HEK293 (cell line): ENCODE measurements around the gene ZNF319.

Experiments used
- CTCF ChIA-PET: fragments of 350-600 bp; formaldehyde crosslinking; extraction: SDS; loops from one replicate; lab custom pipeline; 2021; ENCODE audit warnings: antibody characterized with exemption; lab: Yijun Ruan, JAX
- POLR2A ChIA-PET: fragments of 300-600 bp; formaldehyde crosslinking; extraction: SDS; loops from one replicate; lab custom pipeline; 2020; ENCODE audit warnings: antibody characterized with exemption, inconsistent platforms; lab: Yijun Ruan, JAX
- H3K27ac ChIP-seq: fragments of 200-500 bp; sonication (Bioruptor generic); 2 replicates; pipeline ENCODE4 v1.5.1; 2014; ENCODE audit warnings: low read depth, low read length, control low read depth, inconsistent platforms; ENCODE audit errors: extremely low read depth
- H3K36me3 ChIP-seq, 2 experiments: fragments of 200-500 bp in 1 of 2; sonication (Bioruptor generic) in 1 of 2; 1 replicate in 1 of 2; 2 replicates in 1 of 2; pipeline ENCODE4 v1.5.1; 2014 to 2017; ENCODE audit warnings: inconsistent platforms in 2 of 2, low read length in 2 of 2; ENCODE audit not compliant: control insufficient read depth in 2 of 2, insufficient read depth in 1 of 2
- H3K4me1 ChIP-seq: fragments of 200-500 bp; sonication (Bioruptor generic); 2 replicates; pipeline ENCODE4 v1.5.1; 2014; ENCODE audit warnings: mild to moderate bottlenecking, low read length, inconsistent platforms; ENCODE audit not compliant: control insufficient read depth, insufficient read depth
- H3K4me3 ChIP-seq: 2 replicates; pipeline ENCODE4 v1.5.1; 2011; ENCODE audit warnings: low read depth, mild to moderate bottlenecking, control low read depth, low read length, moderate library complexity
- H3K9me3 ChIP-seq: fragments of 200-500 bp; sonication (Bioruptor generic); 2 replicates; pipeline ENCODE4 v1.5.1; 2014; ENCODE audit warnings: low read depth, low read length, inconsistent platforms; ENCODE audit not compliant: control insufficient read depth, insufficient read depth
- CTCF ChIP-seq: fragments of 450-650 bp; formaldehyde crosslinking; IDR thresholded peaks from 2 replicates; pipeline ENCODE4 v1.5.1; 2016; ENCODE audit warnings: missing biosample characterization, missing genetic modification characterization
- FEZF1 ChIP-seq: fragments of 450-650 bp; formaldehyde crosslinking; IDR thresholded peaks from 2 replicates; pipeline ENCODE4 v1.5.1; 2016; ENCODE audit warnings: missing biosample characterization, missing genetic modification characterization
- GLIS1 ChIP-seq: fragments of 450-650 bp; formaldehyde crosslinking; IDR thresholded peaks from 2 replicates; pipeline ENCODE4 v1.5.1; 2016; ENCODE audit warnings: missing biosample characterization, missing genetic modification characterization
- KLF17 ChIP-seq: fragments of 450-650 bp; formaldehyde crosslinking; IDR thresholded peaks from 2 replicates; pipeline ENCODE4 v1.5.1; 2016; ENCODE audit warnings: missing biosample characterization, missing genetic modification characterization
- MEIS1 ChIP-seq: sonication (generic); formaldehyde crosslinking; IDR thresholded peaks from 2 replicates; pipeline ENCODE4 v1.8.1; 2022; ENCODE audit warnings: missing genetic modification reagents, mild to moderate bottlenecking, borderline replicate concordance
- PRDM10 ChIP-seq: fragments of 450-650 bp; formaldehyde crosslinking; IDR thresholded peaks from 2 replicates; pipeline ENCODE4 v1.5.1; 2016; ENCODE audit warnings: missing biosample characterization, missing genetic modification characterization
- RBAK ChIP-seq: fragments of 450-650 bp; formaldehyde crosslinking; IDR thresholded peaks from 2 replicates; pipeline ENCODE4 v1.5.1; 2016; ENCODE audit warnings: missing biosample characterization, missing genetic modification characterization
- ZBTB17 ChIP-seq: fragments of 450-650 bp; formaldehyde crosslinking; IDR thresholded peaks from 2 replicates; pipeline ENCODE4 v1.5.1; 2016; ENCODE audit warnings: missing biosample characterization, missing genetic modification characterization
- ZBTB6 ChIP-seq: fragments of 450-650 bp; formaldehyde crosslinking; IDR thresholded peaks from 2 replicates; pipeline ENCODE4 v1.5.1; 2017; ENCODE audit warnings: missing biosample characterization, missing genetic modification characterization
- ZBTB8A ChIP-seq: fragments of 450-650 bp; formaldehyde crosslinking; IDR thresholded peaks from 2 replicates; pipeline ENCODE4 v1.5.1; 2016; ENCODE audit warnings: missing biosample characterization, missing genetic modification characterization
- ZFP3 ChIP-seq: fragments of 450-650 bp; formaldehyde crosslinking; IDR thresholded peaks from 2 replicates; pipeline ENCODE4 v1.5.1; 2016; ENCODE audit warnings: low read depth, missing biosample characterization, missing genetic modification characterization
- ZNF335 ChIP-seq: fragments of 450-650 bp; formaldehyde crosslinking; conservative IDR thresholded peaks from 2 replicates; pipeline ENCODE4 v1.5.1; 2016; ENCODE audit warnings: missing biosample characterization, missing genetic modification characterization
- ZNF404 ChIP-seq: fragments of 450-650 bp; formaldehyde crosslinking; IDR thresholded peaks from 2 replicates; pipeline ENCODE4 v1.5.1; 2017; ENCODE audit warnings: missing biosample characterization, missing genetic modification characterization
- ZNF449 ChIP-seq: fragments of 450-650 bp; formaldehyde crosslinking; IDR thresholded peaks from 2 replicates; pipeline ENCODE4 v1.5.1; 2017; ENCODE audit warnings: missing biosample characterization, mild to moderate bottlenecking, missing genetic modification characterization, moderate library complexity
- ZNF600 ChIP-seq: fragments of 450-650 bp; formaldehyde crosslinking; IDR thresholded peaks from 2 replicates; pipeline ENCODE4 v1.5.1; 2016; ENCODE audit warnings: missing biosample characterization, missing genetic modification characterization
- ZNF623 ChIP-seq: fragments of 450-650 bp; formaldehyde crosslinking; IDR thresholded peaks from 2 replicates; pipeline ENCODE4 v1.5.1; 2016; ENCODE audit warnings: missing biosample characterization, missing genetic modification characterization
- ZNF843 ChIP-seq: fragments of 450-650 bp; formaldehyde crosslinking; IDR thresholded peaks from 2 replicates; pipeline ENCODE4 v1.5.1; 2016; ENCODE audit warnings: missing biosample characterization, missing genetic modification characterization
- ZSCAN23 ChIP-seq: fragments of 450-650 bp; formaldehyde crosslinking; IDR thresholded peaks from 2 replicates; pipeline ENCODE4 v1.5.1; 2016; ENCODE audit warnings: missing biosample characterization, missing genetic modification characterization
- ZSCAN30 ChIP-seq: fragments of 450-650 bp; IDR thresholded peaks from 2 replicates; pipeline ENCODE4 v1.5.1; 2018; ENCODE audit warnings: missing biosample characterization, mild to moderate bottlenecking, missing genetic modification characterization, moderate library complexity
- ZXDB ChIP-seq: fragments of 450-650 bp; formaldehyde crosslinking; IDR thresholded peaks from 2 replicates; pipeline ENCODE4 v1.5.1; 2016; ENCODE audit warnings: missing biosample characterization, missing genetic modification characterization
- TF ChIP-seq, protein P1 (sequence below): IDR thresholded peaks from 2 replicates; pipeline ENCODE4 v1.6.1; 2011; ENCODE audit warnings: mild to moderate bottlenecking, low read depth, low read length, borderline replicate concordance
- TF ChIP-seq, protein P2 (sequence below): fragments of 450-650 bp; formaldehyde crosslinking; IDR thresholded peaks from 2 replicates; pipeline ENCODE4 v1.5.1; 2016; ENCODE audit warnings: missing biosample characterization, missing genetic modification characterization
- TF ChIP-seq, protein P3 (sequence below): fragments of 450-650 bp; formaldehyde crosslinking; IDR thresholded peaks from 2 replicates; pipeline ENCODE4 v1.5.1; 2016; ENCODE audit warnings: missing biosample characterization, missing genetic modification characterization

Gene ZNF319

GRCh38 chr16:58022601-58023371 is 22.3 kb upstream of the ZNF319 start:
- H3K9me3 ChIP-seq, result no peaks in the 10 kb centered on the region
- H3K4me1 ChIP-seq, result peaks cover 16% of the 10 kb centered on the region
- POLR2A ChIA-PET, result interaction anchor here (0.5 to 7.9 kb wide), 6 partner anchors 22 to 172 kb away, joined by 3 to 51 read pairs (median 6); partner anchors contain the start of genes CFAP20 and ZNF319
- CTCF ChIA-PET, result interaction anchor here (0.6 to 4.1 kb wide), 7 partner anchors 9 to 566 kb away, joined by 3 to 41 read pairs (median 3); partner anchors contain the start of genes USB1 and ZNF319
- H3K36me3 ChIP-seq, result peaks cover 0 to 30% of the 10 kb centered on the region in 2 experiments; a peak in 2 of 3 replicates
- H3K4me3 ChIP-seq, result no peak overlapping the region
- peak overlapping the region; percentile 54; the same call in 1 of the 2 replicates for H3K27ac ChIP-seq
- TF ChIP-seq ZNF335 (tag by site-specific recombination) (peak; percentile 76), GLIS1 (tag by site-specific recombination) (peak; percentile 98), FEZF1 (tag by site-specific recombination) (peak; percentile 32; the same call in 1 of the 2 replicates), RBAK (tag by site-specific recombination) (no peak), ZBTB8A (tag by site-specific recombination) (peak; percentile 80), ZNF843 (tag by site-specific recombination) (0 out of 2 replicates have a peak, but pooled peaks have one; percentile 47), ZNF404 (tag by site-specific recombination) (no peak), ZBTB17 (peak; percentile 44), KLF17 (tag by site-specific recombination) (no peak), ZNF449 (tag by site-specific recombination) (no peak), PRDM10 (tag by site-specific recombination) (peak; percentile 96), ZSCAN30 (tag by site-specific recombination) (no peak), ZFP3 (no peak), ZBTB6 (tag by site-specific recombination) (peak; percentile 47; the same call in 1 of the 2 replicates), CTCF (tag by site-specific recombination) (no peak), ZNF623 (tag by site-specific recombination) (no peak), ZXDB (peak; percentile 46; the same call in 1 of the 2 replicates), ZSCAN23 (tag by site-specific recombination) (no peak), MEIS1 (CRISPR knock-in tag) (no peak), ZNF600 (tag by site-specific recombination) (peak; percentile 78)
- TF ChIP-seq, protein P1, sequence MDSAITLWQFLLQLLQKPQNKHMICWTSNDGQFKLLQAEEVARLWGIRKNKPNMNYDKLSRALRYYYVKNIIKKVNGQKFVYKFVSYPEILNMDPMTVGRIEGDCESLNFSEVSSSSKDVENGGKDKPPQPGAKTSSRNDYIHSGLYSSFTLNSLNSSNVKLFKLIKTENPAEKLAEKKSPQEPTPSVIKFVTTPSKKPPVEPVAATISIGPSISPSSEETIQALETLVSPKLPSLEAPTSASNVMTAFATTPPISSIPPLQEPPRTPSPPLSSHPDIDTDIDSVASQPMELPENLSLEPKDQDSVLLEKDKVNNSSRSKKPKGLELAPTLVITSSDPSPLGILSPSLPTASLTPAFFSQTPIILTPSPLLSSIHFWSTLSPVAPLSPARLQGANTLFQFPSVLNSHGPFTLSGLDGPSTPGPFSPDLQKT, result no peak
- TF ChIP-seq, protein P2, sequence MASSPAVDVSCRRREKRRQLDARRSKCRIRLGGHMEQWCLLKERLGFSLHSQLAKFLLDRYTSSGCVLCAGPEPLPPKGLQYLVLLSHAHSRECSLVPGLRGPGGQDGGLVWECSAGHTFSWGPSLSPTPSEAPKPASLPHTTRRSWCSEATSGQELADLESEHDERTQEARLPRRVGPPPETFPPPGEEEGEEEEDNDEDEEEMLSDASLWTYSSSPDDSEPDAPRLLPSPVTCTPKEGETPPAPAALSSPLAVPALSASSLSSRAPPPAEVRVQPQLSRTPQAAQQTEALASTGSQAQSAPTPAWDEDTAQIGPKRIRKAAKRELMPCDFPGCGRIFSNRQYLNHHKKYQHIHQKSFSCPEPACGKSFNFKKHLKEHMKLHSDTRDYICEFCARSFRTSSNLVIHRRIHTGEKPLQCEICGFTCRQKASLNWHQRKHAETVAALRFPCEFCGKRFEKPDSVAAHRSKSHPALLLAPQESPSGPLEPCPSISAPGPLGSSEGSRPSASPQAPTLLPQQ (tag by site-specific recombination), result peak; percentile 24; the same call in 1 of the 2 replicates
- TF ChIP-seq, protein P3, sequence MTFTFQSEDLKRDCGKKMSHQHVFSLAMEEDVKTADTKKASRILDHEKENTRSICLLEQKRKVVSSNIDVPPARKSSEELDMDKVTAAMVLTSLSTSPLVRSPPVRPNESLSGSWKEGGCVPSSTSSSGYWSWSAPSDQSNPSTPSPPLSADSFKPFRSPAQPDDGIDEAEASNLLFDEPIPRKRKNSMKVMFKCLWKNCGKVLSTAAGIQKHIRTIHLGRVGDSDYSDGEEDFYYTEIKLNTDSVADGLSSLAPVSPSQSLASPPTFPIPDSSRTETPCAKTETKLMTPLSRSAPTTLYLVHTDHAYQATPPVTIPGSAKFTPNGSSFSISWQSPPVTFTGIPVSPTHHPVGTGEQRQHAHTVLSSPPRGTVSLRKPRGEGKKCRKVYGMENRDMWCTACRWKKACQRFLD (tag by site-specific recombination), result no peak
